Activated B cell treated with CpG ODN at 0.5 μM for 24 hours (primary cell): Measurements from ENCODE around the gene TAF11L9. TPM values are rescaled to one million over a fixed set of nuclear protein-coding genes. Genes with fewer than 3 reads are reported as not detected.
"Not testable (repeated sequence)": the region's sequence is repeated elsewhere in the genome, so short reads cannot be mapped to it uniquely, and the experiment has no call there.

Experiments used
- ATAC-seq: fragments of 200-7000 bp; cut with Tn5 transposase; one replicate; pipeline ENCODE4 v1.10.0; 2021; ENCODE audit warnings: low read depth, mild to moderate bottlenecking, moderate library complexity
- CTCF ChIA-PET: fragments of 350-600 bp; sonication (Branson Sonifier 250); formaldehyde crosslinking; loops from one replicate; lab custom pipeline; 2021; ENCODE audit warnings: antibody characterized with exemption; lab: Charles Lee
- POLR2A ChIA-PET: fragments of 350-600 bp; sonication (Branson Sonifier 250); formaldehyde crosslinking; loops from one replicate; lab custom pipeline; 2021; ENCODE audit warnings: antibody characterized with exemption; lab: Charles Lee
- DNase-seq: peaks from one replicate; pipeline ENCODE4 v3.0.0; 2022
- H3K27ac Mint-ChIP-seq: one replicate; pipeline ENCODE4 v1.8.0; 2020; ENCODE audit warnings: mixed read lengths
- H3K27me3 Mint-ChIP-seq: one replicate; pipeline ENCODE4 v1.8.0; 2021; ENCODE audit warnings: mixed read lengths
- H3K36me3 Mint-ChIP-seq: one replicate; pipeline ENCODE4 v1.8.0; 2021; ENCODE audit warnings: low read depth, mixed read lengths
- H3K4me1 Mint-ChIP-seq: one replicate; pipeline ENCODE4 v1.8.0; 2021; ENCODE audit warnings: mixed read lengths
- H3K4me3 Mint-ChIP-seq: one replicate; pipeline ENCODE4 v1.8.0; 2020; ENCODE audit warnings: mild to moderate bottlenecking, mixed read lengths
- H3K9me3 Mint-ChIP-seq: one replicate; pipeline ENCODE4 v1.8.0; 2020; ENCODE audit warnings: mixed read lengths
- CTCF ChIP-seq: fragments of 200-600 bp; IDR thresholded peaks from one replicate; pipeline ENCODE4 v1.8.0; 2022; ENCODE audit warnings: antibody characterized with exemption, mild to moderate bottlenecking
- intact Hi-C: fragments of 100-400 bp; cut with micrococcal nuclease; formaldehyde crosslinking; loops from one replicate; pipeline ENCODE4 v1.15.1; 2024
- total RNA-seq: library from RNA; stranded (reverse); gene quantifications from 2 replicates; pipeline ENCODE4 v1.2.3, GENCODE V29; 2022

Gene TAF11L9
- total RNA-seq, 1 donor from 2014 or later = not detected

DNA sequence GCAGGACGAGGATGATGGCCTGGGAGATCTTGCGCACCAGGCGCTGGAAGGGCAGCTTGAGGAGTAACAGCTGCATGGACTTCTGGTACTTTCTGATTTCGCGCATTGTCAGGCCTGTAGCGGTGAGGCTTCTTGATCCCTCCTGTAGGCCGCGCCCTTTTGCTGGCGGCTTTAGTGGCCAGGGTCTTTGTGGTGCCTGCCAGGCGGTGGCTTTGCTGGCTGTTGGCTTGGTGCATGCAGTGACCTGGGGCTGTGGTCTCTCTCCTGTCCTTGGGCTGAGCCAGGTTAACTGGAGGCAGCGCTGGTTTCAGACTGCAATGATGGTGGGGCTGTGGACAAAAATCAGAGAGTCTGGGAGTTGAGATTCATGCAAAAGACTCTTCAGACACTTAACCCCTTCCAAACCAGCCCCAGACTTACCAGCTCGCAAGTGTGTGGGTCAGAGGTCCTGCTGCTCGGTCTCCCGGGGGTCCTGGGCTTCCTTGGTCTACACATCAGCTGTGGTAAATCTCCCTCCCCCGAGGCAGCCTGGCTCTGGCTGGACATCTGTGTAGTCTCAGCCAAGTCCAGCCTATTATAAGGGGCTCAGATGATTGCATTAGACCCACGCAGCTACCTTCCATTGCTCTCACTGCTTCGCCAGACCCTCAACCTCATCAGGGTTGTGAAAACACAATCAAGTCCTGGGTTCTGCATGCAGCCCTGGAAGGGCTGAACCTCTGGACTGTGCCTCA is 20.8 kb upstream of the TAF11L9 start:
- no peaks in the 10 kb centered on the region for H3K36me3 Mint-ChIP-seq

GRCh38 chr5:17610092-17610491 is 15.9 kb upstream of the TAF11L9 start, which contains the start of gene TAF11L12:
Gene TAF11L12 (plus strand): TSS chr5:17610392.
- H3K36me3 Mint-ChIP-seq, H3K4me1 Mint-ChIP-seq, ATAC-seq, POLR2A ChIA-PET, H3K27ac Mint-ChIP-seq, H3K27me3 Mint-ChIP-seq, H3K9me3 Mint-ChIP-seq, CTCF ChIA-PET, DNase-seq, H3K4me3 Mint-ChIP-seq, intact Hi-C loops: not testable (repeated sequence)

More for the DNA sequence above, 20.8 kb upstream of the TAF11L9 start:
- Mint-ChIP-seq H3K27me3 (no peaks in the 10 kb centered on the region), H3K27ac (no peak overlapping the region), H3K4me3 (no peak overlapping the region), H3K9me3 (no peaks in the 10 kb centered on the region), H3K4me1 (no peaks in the 10 kb centered on the region)
- ChIA-PET CTCF (no interaction called here), POLR2A (interaction anchor here (0.5 kb wide), 1 partner anchor 273 kb away, joined by 4 read pairs; no protein-coding TSS in a partner anchor)
- no peak for ATAC-seq
- DNase-seq = no peak
- no peak for TF ChIP-seq CTCF
- intact Hi-C loops = no loop called here

DNA sequence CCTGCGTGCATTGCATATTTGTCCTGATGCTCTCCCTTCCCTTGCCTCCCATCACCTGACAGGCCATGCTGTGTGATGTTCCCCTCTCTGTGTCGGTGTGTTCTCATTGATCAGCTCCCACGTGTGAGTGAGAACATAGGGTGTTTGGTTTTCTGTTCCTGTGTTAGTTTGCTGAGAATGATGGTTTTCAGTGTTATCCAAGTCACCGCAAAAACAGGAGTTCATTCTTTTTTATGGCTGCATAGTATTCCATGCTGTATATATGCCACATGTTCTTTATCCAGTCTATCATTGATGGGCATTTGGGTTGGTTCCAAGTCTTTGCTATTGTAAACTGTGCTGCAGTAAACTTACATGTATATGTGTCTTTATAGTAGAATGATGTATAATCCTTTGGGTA is 13.3 kb upstream of the TAF11L9 start:
- H3K27me3 Mint-ChIP-seq, H3K27ac Mint-ChIP-seq, DNase-seq, intact Hi-C loops, H3K36me3 Mint-ChIP-seq, ATAC-seq, H3K4me1 Mint-ChIP-seq, H3K4me3 Mint-ChIP-seq, CTCF ChIA-PET, POLR2A ChIA-PET, H3K9me3 Mint-ChIP-seq: not testable (repeated sequence)

- intact Hi-C loops = no loop called here
- DNase-seq (no peak), ATAC-seq (no peak)
- POLR2A ChIA-PET = no interaction called here
- H3K4me3 Mint-ChIP-seq = no peak overlapping the region
- H3K36me3 Mint-ChIP-seq = no peaks in the 10 kb centered on the region
- no peaks in the 10 kb centered on the region for H3K9me3 Mint-ChIP-seq
- no peaks in the 10 kb centered on the region for H3K27me3 Mint-ChIP-seq
- no peak for TF ChIP-seq CTCF
- no peak overlapping the region for H3K27ac Mint-ChIP-seq
- CTCF ChIA-PET = no interaction called here
- no peaks in the 10 kb centered on the region for H3K4me1 Mint-ChIP-seq
These were observed 10.8 kb upstream of the TAF11L9 start for GRCh38 chr5:17604951-17605350.

GRCh38 chr5:17603880-17604279 is 9.7 kb upstream of the TAF11L9 start, which contains the start of gene TAF11L11:
Gene TAF11L11 (plus strand): TSS chr5:17604183.
- intact Hi-C loops, POLR2A ChIA-PET, H3K27me3 Mint-ChIP-seq, DNase-seq, ATAC-seq, H3K4me1 Mint-ChIP-seq, H3K36me3 Mint-ChIP-seq, CTCF ChIA-PET, H3K9me3 Mint-ChIP-seq, H3K4me3 Mint-ChIP-seq, H3K27ac Mint-ChIP-seq: not testable (repeated sequence)

DNA sequence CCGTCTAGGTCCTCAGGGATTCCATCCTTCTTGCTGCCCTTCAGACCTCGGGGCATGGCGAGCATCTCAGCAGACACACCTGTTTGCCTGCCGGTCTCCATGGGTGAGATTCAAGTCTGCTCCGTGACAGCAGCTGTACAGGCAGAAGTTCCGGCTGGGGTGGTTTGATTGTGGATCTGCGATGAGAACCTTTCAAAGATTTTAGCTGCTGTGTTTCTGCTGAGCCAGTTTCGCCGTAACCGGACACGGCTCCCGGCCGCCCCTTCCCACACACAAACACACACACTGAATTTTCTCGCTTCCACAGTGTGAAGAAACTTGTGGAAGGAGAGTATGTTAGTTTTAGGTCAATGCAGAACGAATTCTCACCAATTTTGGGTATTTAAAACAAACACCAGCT is 3.5 kb upstream of the TAF11L9 start, which contains the start of gene TAF11L10:
TAF11L10 (minus strand) TSS at position 101 of the 400 bp plus-strand sequence.
- H3K9me3 Mint-ChIP-seq, DNase-seq, H3K36me3 Mint-ChIP-seq, H3K4me1 Mint-ChIP-seq, H3K4me3 Mint-ChIP-seq, CTCF ChIA-PET, ATAC-seq, H3K27ac Mint-ChIP-seq, POLR2A ChIA-PET, intact Hi-C loops, H3K27me3 Mint-ChIP-seq: not testable (repeated sequence)

- H3K4me3 Mint-ChIP-seq, intact Hi-C loops, H3K4me1 Mint-ChIP-seq, H3K27me3 Mint-ChIP-seq, CTCF ChIA-PET, H3K9me3 Mint-ChIP-seq, POLR2A ChIA-PET, H3K36me3 Mint-ChIP-seq, H3K27ac Mint-ChIP-seq, DNase-seq, ATAC-seq: not testable (repeated sequence)
These were observed 3.3 kb downstream of the TAF11L9 start, which contains the start of gene TAF11L8 for GRCh38 chr5:17590860-17591259. Gene TAF11L8 (minus strand): TSS chr5:17590960.

DNA sequence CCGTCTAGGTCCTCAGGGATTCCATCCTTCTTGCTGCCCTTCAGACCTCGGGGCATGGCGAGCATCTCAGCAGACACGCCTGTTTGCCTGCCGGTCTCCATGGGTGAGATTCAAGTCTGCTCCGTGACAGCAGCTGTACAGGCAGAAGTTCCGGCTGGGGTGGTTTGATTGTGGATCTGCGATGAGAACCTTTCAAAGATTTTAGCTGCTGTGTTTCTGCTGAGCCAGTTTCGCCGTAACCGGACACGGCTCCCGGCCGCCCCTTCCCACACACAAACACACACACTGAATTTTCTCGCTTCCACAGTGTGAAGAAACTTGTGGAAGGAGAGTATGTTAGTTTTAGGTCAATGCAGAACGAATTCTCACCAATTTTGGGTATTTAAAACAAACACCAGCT is 8.5 kb downstream of the TAF11L9 start, which contains the start of gene TAF11L7:
TAF11L7 (minus strand) TSS at position 101 of the 400 bp plus-strand sequence.
- H3K36me3 Mint-ChIP-seq, ATAC-seq, H3K27me3 Mint-ChIP-seq, POLR2A ChIA-PET, H3K27ac Mint-ChIP-seq, intact Hi-C loops, CTCF ChIA-PET, DNase-seq, H3K4me3 Mint-ChIP-seq, H3K9me3 Mint-ChIP-seq, H3K4me1 Mint-ChIP-seq: not testable (repeated sequence)
